Body of pancreas (tissue), 4 donors: ENCODE measurements around the gene POLN.

ENCODE experiments used
- CTCF ChIP-seq, 7 experiments: fragments of 450-650 bp in 4 of 7; fragments of 200-600 bp in 3 of 7; sonication (generic) in 3 of 7; IDR thresholded peaks; one replicate each; pipeline ENCODE4 v1.5.1; 2016 to 2019; ENCODE audit warnings: antibody characterized with exemption in 7 of 7
- POLR2A ChIP-seq, 3 donors: fragments of 450-650 bp; IDR thresholded peaks; one replicate each; pipeline ENCODE4 v1.6.1; 2016; ENCODE audit warnings: antibody characterized with exemption in 3 of 3, mild to moderate bottlenecking in 2 of 3

DNA sequence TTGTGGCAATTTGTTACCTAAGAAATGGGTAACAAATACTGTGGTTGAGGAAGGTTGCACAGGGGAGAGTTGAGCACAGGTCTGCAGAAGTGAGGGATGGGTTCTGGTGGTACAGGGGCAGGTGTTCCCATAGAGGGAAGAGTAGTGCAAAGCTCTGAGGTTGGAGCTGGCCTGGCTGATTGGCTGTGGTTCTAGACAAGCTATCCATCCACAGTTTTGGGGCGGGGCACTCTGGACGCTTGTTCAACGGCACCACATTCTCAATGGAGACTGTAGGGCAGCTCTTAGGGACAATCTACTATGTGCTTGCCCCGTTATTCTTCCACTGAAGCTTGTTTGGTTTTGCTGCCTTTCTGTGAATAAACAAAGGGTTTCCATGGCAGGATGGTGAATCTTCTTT lies 147.4 kb downstream of the POLN start:
- no peak for TF ChIP-seq POLR2A (IDR thresholded peaks at IDR 0.05)
- TF ChIP-seq CTCF (IDR thresholded peaks at IDR 0.05): no peak
